Right ventricle myocardium superior (tissue), 1 donor: Measurements from ENCODE around the gene TPRA1. TPM values are rescaled to one million over a fixed set of nuclear protein-coding genes. Genes with fewer than 3 reads are reported as not detected.
"Not testable (repeated sequence)": the region's sequence is repeated elsewhere in the genome, so short reads cannot be mapped to it uniquely, and the experiment has no call there.

Experiments used
- ATAC-seq: fragments of 200-7000 bp; cut with Tn5 transposase; one replicate; pipeline ENCODE4 v1.9.1; 2020; ENCODE audit warnings: mild to moderate bottlenecking; ENCODE audit not compliant: poor library complexity
- DNase-seq: peaks from one replicate; pipeline ENCODE4 v3.0.0-alpha.2; 2020
- intact Hi-C: fragments of 100-400 bp; cut with DNase I; formaldehyde crosslinking; loops from one replicate; pipeline ENCODE4 v1.11.2; 2022
- microRNA-seq: library from miRNA; unstranded; fragments of <30 nt; microRNA quantifications from one replicate; pipeline ENCODE4 v1.2.0, GENCODE V29; 2020
- total RNA-seq: library from RNA; stranded (reverse); fragmentation: NEBNext Ultra II Directional; extraction: Animal tissue kit (Norgen Biotek cat#: 25700); gene quantifications from one replicate; pipeline ENCODE4 v1.2.1, GENCODE V29; 2021
- donor health status: DM: no; HTN: yes; CAD: no; lungs with severe emphysema.

The TPRA1 gene
- total RNA-seq, 1 donor from 2014 or later: 17.8 TPM

DNA sequence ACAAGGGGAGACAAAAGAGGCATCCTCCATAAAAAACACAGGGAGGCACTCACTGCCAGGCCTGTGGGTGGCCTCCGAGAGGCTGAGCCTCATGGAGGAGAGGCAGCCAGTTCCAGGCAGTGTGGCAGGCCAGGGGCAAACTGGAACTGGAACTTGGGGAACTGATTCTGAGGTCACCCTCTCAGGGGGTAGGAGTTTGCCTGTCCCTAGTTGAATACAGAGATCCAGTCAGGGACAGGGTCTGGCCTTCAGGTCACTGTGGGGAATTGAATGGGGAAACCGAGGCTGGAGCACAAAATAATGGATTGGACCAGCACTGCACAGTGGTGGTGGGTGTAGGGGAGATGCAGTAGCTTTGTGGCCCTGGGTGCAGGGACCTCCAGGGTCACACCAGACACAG lies 58.7 kb downstream of the TPRA1 start:
- intact Hi-C loops: no loop called here
- no peak for DNase-seq
- no peak for ATAC-seq

DNA sequence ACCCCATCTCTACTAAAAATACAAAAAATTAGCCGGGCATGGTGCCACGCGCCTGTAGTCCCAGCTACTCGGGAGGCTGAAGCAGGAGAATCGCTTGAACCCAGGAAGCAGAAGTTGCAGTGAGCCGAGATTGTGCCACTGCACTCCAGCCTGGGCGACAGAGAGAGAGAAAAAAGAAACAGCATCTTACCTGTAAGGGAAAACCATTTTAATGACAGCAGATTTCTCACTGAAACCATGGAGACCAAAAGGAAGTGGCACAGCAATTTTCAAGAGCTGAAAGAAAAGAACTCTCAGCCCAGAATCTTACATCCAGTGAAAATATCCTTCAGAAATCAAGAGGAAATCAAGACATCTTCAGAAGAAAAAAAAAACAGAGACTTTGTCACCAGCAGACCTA lies 59.7 kb downstream of the TPRA1 start:
- ATAC-seq, DNase-seq, intact Hi-C loops: not testable (repeated sequence)

DNA sequence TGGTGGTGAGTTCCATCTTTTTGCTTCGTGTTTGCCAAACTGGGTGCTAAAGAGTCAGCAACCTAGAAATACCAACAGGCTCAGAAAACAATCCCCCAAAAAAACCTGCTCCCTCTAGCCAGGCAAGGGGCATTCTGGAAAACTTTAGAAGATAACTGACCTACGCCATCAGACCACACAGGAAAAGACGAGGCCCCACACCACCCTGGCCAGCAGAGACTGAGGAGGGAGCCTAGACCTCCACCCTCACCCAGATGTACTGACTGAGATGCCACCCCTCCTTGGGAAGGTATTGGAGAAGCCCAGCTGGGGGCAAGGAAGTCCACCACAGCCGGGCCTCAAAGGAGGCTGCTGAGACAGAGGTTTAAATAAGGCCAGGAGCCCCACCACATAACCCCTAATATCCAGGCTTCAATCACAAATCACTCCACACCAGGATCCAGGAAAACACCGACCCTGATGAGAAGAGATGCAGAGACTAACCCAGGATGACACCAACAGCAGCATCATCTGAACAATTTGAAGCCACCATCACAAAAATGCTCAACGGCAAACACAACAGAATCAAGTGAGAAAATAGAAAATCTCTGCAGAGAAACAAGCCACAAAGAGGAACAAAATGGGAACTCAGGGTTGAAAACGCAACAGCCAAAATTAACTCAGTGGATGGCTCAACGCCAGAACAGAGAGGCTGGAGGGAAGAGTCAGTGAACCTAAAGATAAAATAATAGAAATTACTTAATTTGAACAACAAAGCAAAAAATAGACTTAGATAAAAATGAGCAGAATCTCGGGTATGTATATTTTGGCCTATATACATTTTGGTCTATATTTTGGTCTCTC lies 61.0 kb downstream of the TPRA1 start:
- no peak for DNase-seq
- intact Hi-C loops: no loop called here
- no peak for ATAC-seq

DNA sequence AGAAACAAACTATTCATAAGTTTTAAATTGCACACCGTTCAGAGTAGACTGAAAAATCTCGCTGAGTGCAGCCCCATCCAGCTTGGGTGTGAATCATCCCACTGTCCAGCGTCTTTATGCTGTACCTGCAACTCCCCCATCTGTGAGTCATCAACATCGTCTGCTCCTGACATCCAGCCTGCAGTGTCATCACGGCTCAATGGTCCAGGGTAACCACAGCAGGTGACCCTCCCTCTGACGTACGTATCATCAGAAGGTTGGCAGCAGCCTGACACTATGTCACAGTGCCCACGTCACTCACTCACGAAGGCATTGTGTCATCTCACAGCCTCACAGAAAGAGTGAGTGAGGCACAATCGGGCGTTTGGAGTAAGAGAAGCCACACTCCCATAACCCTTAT lies 65.2 kb downstream of the TPRA1 start:
- DNase-seq (no peak), ATAC-seq (no peak)
- intact Hi-C loops: no loop called here

DNA sequence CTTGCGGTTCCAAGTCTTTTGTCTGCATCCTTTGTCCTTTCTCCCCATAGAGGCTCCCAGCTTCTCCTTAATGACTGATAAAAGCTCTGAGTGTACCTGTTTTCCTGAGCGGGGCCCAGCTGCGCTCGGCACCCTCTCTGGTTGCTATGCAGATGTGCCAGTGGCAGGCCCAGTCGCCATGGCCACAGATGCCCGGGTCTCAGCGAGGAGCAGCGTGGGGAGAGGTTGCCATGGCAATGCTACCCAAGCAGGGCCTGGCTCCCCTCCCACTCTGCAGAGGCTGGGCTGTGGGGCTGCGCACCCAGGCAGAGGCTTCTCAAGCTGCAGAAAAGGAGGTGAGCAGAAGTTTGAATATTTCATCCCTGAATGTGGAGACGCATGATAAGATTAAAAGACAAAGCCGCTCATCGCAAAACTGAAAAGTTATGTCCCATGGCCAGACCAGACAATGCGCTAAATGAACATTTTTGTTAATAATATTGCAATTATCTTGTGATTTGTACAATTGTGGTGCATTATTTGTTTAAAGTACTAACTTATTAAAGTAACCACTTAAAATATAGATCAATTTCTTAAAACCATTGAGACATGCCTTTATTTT lies 66.1 kb downstream of the TPRA1 start:
- intact Hi-C loops: no loop called here
- DNase-seq (no peak), ATAC-seq (no peak)

Small RNAs within 50 kb of the gene (microRNA-seq; reads per million reads assigned to microRNA genes)
- gene MIR6825: not detected
- not detected for gene MIR7976

Other genes starting within 250 kb of the TPRA1 start
- 6.5 TPM for gene MCM2, start 7.7 kb upstream of the TPRA1 start, total RNA-seq
- gene PODXL2, start 38.5 kb upstream of the TPRA1 start, total RNA-seq: 0.94 TPM
- gene ABTB1, start 82.2 kb upstream of the TPRA1 start, total RNA-seq: 33.0 TPM
- 83.5 TPM for gene MGLL, start 231.8 kb upstream of the TPRA1 start, total RNA-seq